WTC11 (cell line): ENCODE measurements around the gene ATP9A.

ENCODE experiments used
- CTCF ChIP-seq: fragments of 200-600 bp; IDR thresholded peaks from 2 replicates; pipeline ENCODE4 v1.8.0; 2022; ENCODE audit warnings: antibody characterized with exemption
- E2F1 ChIP-seq: sonication (generic); formaldehyde crosslinking; IDR thresholded peaks from 2 replicates; pipeline ENCODE4 v1.8.0; 2022; ENCODE audit warnings: mild to moderate bottlenecking, missing genetic modification reagents
- E2F4 ChIP-seq: sonication (generic); formaldehyde crosslinking; IDR thresholded peaks from 2 replicates; pipeline ENCODE4 v1.8.1; 2022; ENCODE audit warnings: low read depth, mild to moderate bottlenecking, moderate library complexity, missing genetic modification reagents, borderline replicate concordance
- ELF4 ChIP-seq: sonication (generic); formaldehyde crosslinking; IDR thresholded peaks from 2 replicates; pipeline ENCODE4 v1.8.1; 2022; ENCODE audit warnings: low read depth, mild to moderate bottlenecking, moderate library complexity, missing genetic modification reagents
- ETV6 ChIP-seq: sonication (generic); formaldehyde crosslinking; IDR thresholded peaks from 2 replicates; pipeline ENCODE4 v1.8.1; 2022; ENCODE audit warnings: mild to moderate bottlenecking, missing genetic modification reagents
- MYBL2 ChIP-seq: sonication (generic); formaldehyde crosslinking; IDR thresholded peaks from 2 replicates; pipeline ENCODE4 v1.8.1; 2023; ENCODE audit warnings: mild to moderate bottlenecking, moderate library complexity, missing genetic modification reagents
- NFYB ChIP-seq: sonication (generic); formaldehyde crosslinking; conservative IDR thresholded peaks from 2 replicates; pipeline ENCODE4 v1.8.0; 2022; ENCODE audit warnings: low read depth, missing genetic modification reagents
- SMAD4 ChIP-seq: sonication (generic); formaldehyde crosslinking; IDR thresholded peaks from 2 replicates; pipeline ENCODE4 v1.8.0; 2022; ENCODE audit warnings: mild to moderate bottlenecking, missing genetic modification reagents
- SOX15 ChIP-seq: fragments of 250-450 bp; sonication (Bioruptor Pico); IDR thresholded peaks from 2 replicates; pipeline ENCODE4 v1.9.0; 2021; ENCODE audit warnings: mild to moderate bottlenecking
- SP1 ChIP-seq: sonication (generic); formaldehyde crosslinking; conservative IDR thresholded peaks from 2 replicates; pipeline ENCODE4 v1.8.1; 2022; ENCODE audit warnings: missing genetic modification reagents
- TCF7 ChIP-seq: sonication (generic); formaldehyde crosslinking; IDR thresholded peaks from 2 replicates; pipeline ENCODE4 v1.8.0; 2022; ENCODE audit warnings: mild to moderate bottlenecking, low read depth, missing genetic modification reagents, moderate library complexity
- ZBTB21 ChIP-seq: sonication (generic); formaldehyde crosslinking; IDR thresholded peaks from 2 replicates; pipeline ENCODE4 v1.8.1; 2023; ENCODE audit warnings: mild to moderate bottlenecking, missing genetic modification reagents, borderline replicate concordance
- ZNF232 ChIP-seq: sonication (generic); formaldehyde crosslinking; IDR thresholded peaks from 2 replicates; pipeline ENCODE4 v1.8.0; 2022; ENCODE audit warnings: mild to moderate bottlenecking, missing genetic modification reagents
- TF ChIP-seq, protein P1 (sequence below): sonication (generic); formaldehyde crosslinking; IDR thresholded peaks from 2 replicates; pipeline ENCODE4 v1.8.0; 2022; ENCODE audit warnings: mild to moderate bottlenecking, missing genetic modification reagents

GRCh38 chr20:51731731-51732095, 36.5 kb downstream of the ATP9A start:
- TF ChIP-seq TCF7 (CRISPR knock-in tag) = no peak
- no peak for TF ChIP-seq ZNF232
- no peak for TF ChIP-seq SP1 (CRISPR knock-in tag)
- no peak for TF ChIP-seq ELF4
- no peak for TF ChIP-seq E2F4
- no peak for TF ChIP-seq CTCF
- no peak for TF ChIP-seq NFYB (CRISPR knock-in tag)
- TF ChIP-seq MYBL2 (CRISPR knock-in tag) = no peak
- TF ChIP-seq E2F1 = no peak
- no peak for TF ChIP-seq ETV6 (CRISPR knock-in tag)
- TF ChIP-seq ZBTB21 (CRISPR knock-in tag) = no peak
- no peak for TF ChIP-seq SOX15 (CRISPR knock-in tag)
- TF ChIP-seq, protein P1, sequence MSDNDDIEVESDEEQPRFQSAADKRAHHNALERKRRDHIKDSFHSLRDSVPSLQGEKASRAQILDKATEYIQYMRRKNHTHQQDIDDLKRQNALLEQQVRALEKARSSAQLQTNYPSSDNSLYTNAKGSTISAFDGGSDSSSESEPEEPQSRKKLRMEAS (CRISPR knock-in tag) = no peak
- TF ChIP-seq SMAD4 (CRISPR knock-in tag) = no peak
